GM21390 (cell line): ENCODE data around the gene DLST.
A peak's percentile ranks its signal among the peaks of the same experiment; 100 is the strongest.

Experiments
- ATAC-seq: cut with Tn5 transposase; IDR thresholded peaks from one replicate; pipeline ENCODE4 v1.9.1; 2021; ENCODE audit not compliant: unreplicated experiment

Gene DLST

GRCh38 chr14:74881431-74882102 lies at the start of gene DLST:
Gene DLST (plus strand): TSS chr14:74881916. CDS start chr14:74881954, 38 bp downstream.
- peak; percentile 91 for ATAC-seq

DNA sequence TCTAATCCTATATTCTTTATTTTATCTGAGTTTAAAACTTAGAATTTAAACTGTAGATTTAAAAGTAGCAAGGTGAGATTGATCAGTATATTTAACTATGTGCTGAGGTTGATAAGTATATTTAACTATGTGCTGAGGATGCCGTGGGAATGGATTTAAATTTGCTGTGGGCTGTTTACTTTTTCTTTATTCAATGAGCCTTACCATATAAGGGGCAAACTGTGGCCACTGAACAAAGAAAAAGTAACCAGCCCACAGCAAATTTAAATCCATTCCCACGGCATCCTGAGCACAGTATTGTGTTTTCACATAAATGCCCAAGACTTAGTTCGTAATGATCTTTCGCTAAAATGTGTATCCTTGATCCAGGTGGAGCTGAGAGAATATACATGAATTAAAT lies 48.9 kb upstream of the DLST start:
- ATAC-seq = no peak

- ATAC-seq = no peak
Measured at GRCh38 chr14:74834692-74835392, 46.9 kb upstream of the DLST start.

- no peak for ATAC-seq
Measured at GRCh38 chr14:74835645-74836250, 46.0 kb upstream of the DLST start.

GRCh38 chr14:74836251-74836960 lies 45.3 kb upstream of the DLST start:
- ATAC-seq = no peak

GRCh38 chr14:74838166-74838565 lies 43.5 kb upstream of the DLST start:
- no peak for ATAC-seq

DNA sequence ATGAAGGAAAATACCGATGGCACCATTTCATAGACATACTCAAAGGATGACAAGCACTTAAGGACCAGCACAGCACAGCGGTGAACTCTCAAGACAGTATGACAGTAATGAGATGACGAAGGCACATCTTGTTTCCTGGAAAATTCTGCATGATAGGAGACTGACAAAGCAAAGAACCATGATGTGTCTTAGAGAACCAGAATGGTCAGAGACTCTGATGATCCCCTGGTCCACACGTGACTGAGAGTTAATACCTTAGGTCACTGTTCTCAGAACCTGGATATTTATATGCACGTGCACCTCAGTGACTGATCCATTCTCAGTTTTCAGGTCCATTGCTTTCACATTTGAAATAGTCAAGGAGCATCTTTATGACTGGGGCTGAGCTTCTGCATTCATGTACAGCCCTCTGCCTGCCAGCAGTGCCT lies 41.1 kb upstream of the DLST start:
- ATAC-seq = peak; percentile 50

- peak; percentile 58 for ATAC-seq
Measured at GRCh38 chr14:74841230-74842207, 40.2 kb upstream of the DLST start.

DNA sequence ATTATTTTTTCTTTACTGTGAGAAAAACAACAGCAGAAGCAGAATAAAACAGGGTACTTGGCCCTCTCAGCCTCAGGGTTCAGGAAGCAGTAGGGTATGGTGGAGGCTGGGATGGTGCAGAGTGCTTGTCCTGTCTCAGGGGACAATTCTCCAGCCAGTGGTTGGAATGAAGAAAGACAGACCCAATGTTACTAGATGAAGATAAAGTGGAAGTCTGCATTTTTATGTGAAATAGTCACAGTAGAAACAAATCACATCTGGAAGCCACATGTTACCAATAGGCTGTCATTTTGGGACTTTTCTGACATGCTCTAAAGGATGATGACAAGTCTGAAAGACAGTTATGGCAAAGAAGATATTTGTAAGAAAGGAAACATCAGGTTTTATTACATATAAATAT lies 38.1 kb upstream of the DLST start:
- no peak for ATAC-seq

- ATAC-seq = no peak
Measured at GRCh38 chr14:74846168-74846567, 35.5 kb upstream of the DLST start.

DNA sequence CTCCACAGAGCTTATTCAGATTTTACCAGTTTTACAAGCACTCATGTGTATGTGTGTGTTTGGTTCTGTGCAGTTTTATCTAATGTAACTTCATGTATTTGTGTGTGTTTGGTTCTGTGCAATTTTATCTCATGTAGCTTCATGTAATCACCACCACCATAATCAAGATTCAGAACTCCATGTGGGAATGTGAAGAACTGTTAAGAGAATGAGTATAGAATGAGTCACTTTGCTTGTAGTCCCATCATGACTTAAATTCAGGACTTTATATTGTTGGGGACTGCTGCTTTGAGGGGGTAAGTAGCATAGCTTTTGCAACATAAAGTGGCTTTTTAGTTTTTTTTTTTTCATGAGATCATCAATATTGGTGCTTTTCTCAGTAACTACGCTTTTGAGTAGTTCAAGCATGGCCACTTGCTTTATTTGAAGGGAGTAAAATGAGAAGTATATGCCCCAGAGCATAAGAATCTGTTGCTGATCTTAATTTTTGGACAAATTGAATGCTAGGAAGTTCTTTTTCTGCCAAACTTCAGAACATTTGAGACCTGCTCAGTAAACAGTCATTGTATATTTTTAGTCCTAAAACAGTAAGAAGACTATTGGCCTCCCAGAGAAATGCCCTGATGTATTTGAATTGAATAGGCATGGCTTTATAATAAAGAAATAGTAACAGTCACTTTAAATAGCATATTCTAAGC lies 34.6 kb upstream of the DLST start:
- no peak for ATAC-seq

DNA sequence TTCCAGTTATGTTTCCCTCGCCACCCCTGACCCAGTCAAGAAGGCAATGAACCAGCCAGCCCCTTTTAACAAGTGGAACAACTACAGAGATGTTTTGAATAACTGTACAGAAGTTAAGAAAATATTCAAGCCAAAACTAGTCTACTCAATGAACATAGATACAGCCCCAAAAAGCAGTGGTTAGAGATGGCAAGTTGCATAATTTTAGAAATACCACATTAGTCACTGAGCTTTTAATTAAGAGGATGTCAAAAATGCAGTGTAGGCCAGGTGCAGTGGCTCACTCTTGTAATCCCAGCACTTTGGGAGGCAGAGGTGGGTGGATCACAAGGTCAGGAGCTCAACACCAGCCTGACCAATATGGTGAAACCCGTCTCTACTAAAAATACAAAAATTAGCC lies 32.9 kb upstream of the DLST start:
- no peak for ATAC-seq

DNA sequence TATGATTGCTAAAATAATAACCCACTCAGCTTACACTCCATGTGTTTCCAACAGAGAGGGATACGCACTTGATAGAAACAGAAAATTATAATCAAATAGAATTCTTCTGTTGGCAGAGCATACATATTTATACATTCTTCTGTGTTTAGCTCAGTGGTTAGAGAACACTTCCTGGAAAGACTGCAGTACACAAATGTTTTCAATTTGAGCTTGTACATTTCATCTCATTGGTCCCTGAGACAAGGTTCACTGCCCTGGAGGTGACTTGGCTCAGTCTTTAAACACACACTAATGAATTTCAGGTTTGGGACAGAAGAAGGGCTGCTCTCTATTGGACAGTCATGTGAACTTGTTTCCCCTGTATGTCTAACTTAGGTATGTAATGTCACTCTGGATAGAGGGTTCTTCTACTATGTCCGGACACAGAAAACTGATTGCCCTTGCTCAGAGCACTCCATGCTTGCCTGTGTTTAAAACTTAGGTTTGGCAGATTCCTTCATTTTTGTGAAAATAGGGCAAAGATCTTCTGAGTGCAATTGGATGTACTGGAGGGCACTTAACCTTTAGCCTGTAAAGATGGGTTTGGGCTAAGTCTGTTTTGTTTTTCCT lies 28.7 kb upstream of the DLST start:
- no peak for ATAC-seq

DNA sequence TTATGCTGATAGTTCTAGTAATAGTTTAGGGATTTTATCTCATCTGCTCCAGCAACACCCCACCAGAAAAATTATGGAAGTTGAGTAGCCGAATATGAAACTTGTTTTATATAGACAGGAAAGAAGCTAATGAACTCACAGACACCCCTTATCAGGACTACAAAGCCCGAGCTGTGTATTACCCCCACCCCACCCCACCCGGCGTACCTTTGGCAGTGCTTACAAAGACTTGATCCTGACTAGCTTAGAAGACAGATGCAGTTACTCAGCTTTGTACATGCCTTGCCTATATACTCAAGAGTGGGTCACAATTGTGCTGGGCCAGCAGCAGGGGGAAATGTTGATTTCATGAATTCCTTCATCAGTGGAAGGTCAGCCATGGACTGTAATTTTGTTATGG lies 28.1 kb upstream of the DLST start:
- no peak for ATAC-seq

DNA sequence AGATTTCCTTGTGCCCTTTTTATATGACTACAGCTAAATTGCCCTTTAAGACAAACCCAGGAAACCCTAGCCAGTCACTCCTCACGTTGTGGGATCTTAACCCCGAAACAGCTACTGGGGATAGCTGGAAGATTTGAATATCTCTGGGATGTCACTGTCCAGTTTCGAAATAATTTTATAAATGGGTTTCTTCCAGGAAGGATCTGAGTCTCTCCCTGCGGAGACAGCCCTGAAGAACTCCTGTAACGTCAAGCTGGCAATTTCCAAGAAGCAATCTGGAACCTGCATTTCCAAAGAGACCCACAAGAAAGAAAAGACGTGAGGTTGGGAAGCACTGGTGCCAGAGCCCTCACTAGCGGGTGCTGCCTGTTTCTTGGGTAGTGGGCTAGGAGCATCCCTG lies 26.7 kb upstream of the DLST start:
- ATAC-seq = no peak

- ATAC-seq = no peak
Measured at GRCh38 chr14:74855945-74856344, 25.8 kb upstream of the DLST start.

- ATAC-seq = no peak
Measured at GRCh38 chr14:74856366-74856765, 25.4 kb upstream of the DLST start.

GRCh38 chr14:74858022-74858421 lies 23.7 kb upstream of the DLST start:
- no peak for ATAC-seq

GRCh38 chr14:74859757-74860552 lies 21.8 kb upstream of the DLST start:
- ATAC-seq = no peak
